Activated CD4-positive, alpha-beta memory T cell treated with anti-CD3 and anti-CD28 coated beads, Interleukin-2, amount 10 ng/mL, durations not matched to agents 7 days and 5 days (primary cell): Measurements from ENCODE around the gene DNAJC24. TPM values are rescaled to one million over a fixed set of nuclear protein-coding genes. Genes with fewer than 3 reads are reported as not detected.

Experiments used
- CTCF ChIA-PET: fragments of 350-600 bp; sonication (Branson Sonifier 250); formaldehyde crosslinking; loops from one replicate; lab custom pipeline; 2021; ENCODE audit warnings: antibody characterized with exemption, inconsistent platforms; lab: Charles Lee
- POLR2A ChIA-PET: fragments of 350-600 bp; sonication (Branson Sonifier 250); formaldehyde crosslinking; loops from one replicate; lab custom pipeline; 2021; ENCODE audit warnings: antibody characterized with exemption; lab: Charles Lee
- DNase-seq: peaks from one replicate; pipeline ENCODE4 v3.0.0-alpha.2; 2020
- H3K27ac Mint-ChIP-seq: one replicate; pipeline ENCODE4 v1.8.0; 2021; ENCODE audit warnings: mild to moderate bottlenecking, mixed read lengths
- H3K27me3 Mint-ChIP-seq: one replicate; pipeline ENCODE4 v1.8.0; 2021; ENCODE audit warnings: mixed read lengths
- H3K36me3 Mint-ChIP-seq: one replicate; pipeline ENCODE4 v1.8.0; 2021; ENCODE audit warnings: low read depth, mixed read lengths
- H3K4me1 Mint-ChIP-seq: one replicate; pipeline ENCODE4 v1.8.0; 2021; ENCODE audit warnings: mixed read lengths
- H3K4me3 Mint-ChIP-seq: one replicate; pipeline ENCODE4 v1.8.0; 2021; ENCODE audit warnings: mild to moderate bottlenecking, mixed read lengths
- H3K9me3 Mint-ChIP-seq: one replicate; pipeline ENCODE4 v1.8.0; 2021; ENCODE audit warnings: mixed read lengths
- total RNA-seq, 2 experiments: library from RNA; stranded (reverse); gene quantifications; one replicate each; pipeline ENCODE4 v1.2.3, GENCODE V29; 2021

The DNAJC24 gene
- total RNA-seq, 2 experiments from 2014 or later: 13.4 to 14.5 TPM

DNA sequence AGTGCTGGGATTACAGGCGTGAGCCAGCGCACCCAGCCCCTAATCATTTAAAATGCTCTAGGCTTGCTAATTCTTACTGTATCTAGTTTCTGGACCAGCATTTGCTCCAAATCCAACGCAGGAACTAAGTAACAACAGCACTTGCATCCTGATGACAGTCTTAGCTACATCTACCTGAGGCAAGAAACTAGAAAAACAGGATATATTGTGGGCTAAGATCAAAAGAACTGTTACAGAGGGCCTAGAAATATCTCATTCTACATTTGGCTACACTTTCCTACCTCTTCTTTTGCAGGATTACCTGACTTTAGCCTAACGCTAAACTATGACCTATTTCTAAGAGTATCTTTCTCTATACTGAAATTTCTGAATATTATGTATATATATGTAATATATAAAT lies 7.9 kb upstream of the DNAJC24 start:
- Mint-ChIP-seq H3K4me1 (peaks cover 10% of the 10 kb centered on the region), H3K27me3 (peaks cover 2% of the 10 kb centered on the region), H3K27ac (no peak overlapping the region), H3K9me3 (no peaks in the 10 kb centered on the region), H3K36me3 (no peaks in the 10 kb centered on the region), H3K4me3 (no peak overlapping the region)
- ChIA-PET CTCF (no interaction called here), POLR2A (no interaction called here)
- no peak for DNase-seq

- Mint-ChIP-seq H3K9me3 (no peaks in the 10 kb centered on the region), H3K4me3 (no peak overlapping the region), H3K27me3 (peaks cover 4% of the 10 kb centered on the region), H3K27ac (no peak overlapping the region), H3K4me1 (peaks cover 43% of the 10 kb centered on the region), H3K36me3 (peaks cover 3% of the 10 kb centered on the region)
- CTCF ChIA-PET: interaction anchor here (0.8 kb wide), 1 partner anchor 52 kb away, joined by 5 read pairs; no protein-coding TSS in a partner anchor
- POLR2A ChIA-PET: no interaction called here
- peak; percentile 34 for DNase-seq
Measured at GRCh38 chr11:31366795-31367194, 2.9 kb upstream of the DNAJC24 start.

- POLR2A ChIA-PET: no interaction called here
- CTCF ChIA-PET: interaction anchor here (1.3 kb wide), 1 partner anchor 22 kb away, joined by 4 read pairs; no protein-coding TSS in a partner anchor
- Mint-ChIP-seq H3K36me3 (peaks cover 14% of the 10 kb centered on the region), H3K27me3 (no peaks in the 10 kb centered on the region), H3K4me1 (peaks cover 8% of the 10 kb centered on the region), H3K4me3 (no peak overlapping the region), H3K27ac (no peak overlapping the region), H3K9me3 (no peaks in the 10 kb centered on the region)
- DNase-seq: no peak
Measured at GRCh38 chr11:31375879-31376278, 6.2 kb downstream of the DNAJC24 start.

DNA sequence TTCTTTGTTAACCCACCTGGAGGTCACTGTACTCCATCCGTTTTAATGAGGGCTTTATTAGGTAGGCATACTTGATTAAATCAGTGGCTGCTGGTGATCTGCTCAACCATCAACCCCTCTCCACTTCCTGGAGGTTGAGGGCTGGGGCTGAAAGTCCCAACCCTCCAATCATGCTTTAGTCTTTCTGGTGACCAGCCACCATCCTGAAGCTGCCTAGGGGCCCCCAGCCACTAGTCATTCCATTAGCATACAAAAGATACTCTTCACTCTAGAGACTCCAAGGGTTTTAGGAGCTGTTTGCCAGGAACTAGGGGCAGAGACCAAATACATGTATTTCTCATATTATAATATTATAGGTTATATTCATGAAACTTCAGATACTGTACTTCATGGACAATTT lies 13.5 kb downstream of the DNAJC24 start:
- Mint-ChIP-seq H3K27me3 (no peaks in the 10 kb centered on the region), H3K9me3 (peaks cover 3% of the 10 kb centered on the region), H3K4me3 (no peak overlapping the region), H3K4me1 (no peaks in the 10 kb centered on the region), H3K27ac (no peak overlapping the region), H3K36me3 (no peaks in the 10 kb centered on the region)
- ChIA-PET CTCF (no interaction called here), POLR2A (no interaction called here)
- DNase-seq: no peak

GRCh38 chr11:31387379-31387778 lies 17.7 kb downstream of the DNAJC24 start:
- CTCF ChIA-PET: no interaction called here
- peaks cover 3% of the 10 kb centered on the region for H3K9me3 Mint-ChIP-seq
- no peak overlapping the region for H3K4me3 Mint-ChIP-seq
- no peak overlapping the region for H3K27ac Mint-ChIP-seq
- H3K36me3 Mint-ChIP-seq: no peaks in the 10 kb centered on the region
- H3K27me3 Mint-ChIP-seq: no peaks in the 10 kb centered on the region
- peaks cover 2% of the 10 kb centered on the region for H3K4me1 Mint-ChIP-seq
- DNase-seq: no peak
- POLR2A ChIA-PET: no interaction called here

- POLR2A ChIA-PET: interaction anchor here (0.5 to 1.3 kb wide), 2 partner anchors 14 to 144 kb away, joined by 3 read pairs; no protein-coding TSS in a partner anchor
- DNase-seq: no peak
- H3K27me3 Mint-ChIP-seq: no peaks in the 10 kb centered on the region
- CTCF ChIA-PET: interaction anchor here (0.6 to 2.2 kb wide), 9 partner anchors 21 to 900 kb away, joined by 3 to 9 read pairs (median 3); no protein-coding TSS in a partner anchor
- no peak overlapping the region for H3K27ac Mint-ChIP-seq
- peaks cover 6% of the 10 kb centered on the region for H3K36me3 Mint-ChIP-seq
- H3K4me1 Mint-ChIP-seq: no peaks in the 10 kb centered on the region
- H3K4me3 Mint-ChIP-seq: no peak overlapping the region
- no peaks in the 10 kb centered on the region for H3K9me3 Mint-ChIP-seq
Measured at GRCh38 chr11:31397239-31397834, 27.7 kb downstream of the DNAJC24 start.

GRCh38 chr11:31404614-31405013 lies 35.0 kb downstream of the DNAJC24 start:
- no peaks in the 10 kb centered on the region for H3K9me3 Mint-ChIP-seq
- no peak for DNase-seq
- peaks cover 3% of the 10 kb centered on the region for H3K4me1 Mint-ChIP-seq
- POLR2A ChIA-PET: no interaction called here
- peaks cover 6% of the 10 kb centered on the region for H3K36me3 Mint-ChIP-seq
- H3K27ac Mint-ChIP-seq: no peak overlapping the region
- H3K4me3 Mint-ChIP-seq: no peak overlapping the region
- no peaks in the 10 kb centered on the region for H3K27me3 Mint-ChIP-seq
- CTCF ChIA-PET: interaction anchor here (1.2 to 1.4 kb wide), 2 partner anchors 35 to 553 kb away, joined by 3 to 4 read pairs; partner anchors contain the start of genes DCDC1 and DNAJC24

DNA sequence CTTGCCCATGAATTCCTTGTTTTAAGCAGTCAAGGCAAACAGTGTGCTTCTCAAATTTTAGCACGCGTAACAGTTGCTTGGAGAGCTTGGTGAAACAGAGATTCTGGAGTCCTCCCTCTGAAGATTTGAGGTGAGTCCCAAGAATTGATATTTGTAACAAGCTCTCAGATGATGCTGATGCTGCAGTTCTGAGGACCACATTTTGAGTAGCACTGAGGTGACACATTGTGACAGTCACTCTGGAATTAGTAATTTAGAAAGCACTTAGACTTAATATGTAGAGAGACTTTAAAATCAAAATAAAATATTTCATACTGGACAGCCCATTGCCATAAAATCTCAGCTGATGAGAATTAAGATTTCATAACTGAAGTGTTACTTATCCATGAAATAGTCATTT lies 38.5 kb downstream of the DNAJC24 start:
- H3K4me1 Mint-ChIP-seq: peaks cover 3% of the 10 kb centered on the region
- CTCF ChIA-PET: no interaction called here
- H3K4me3 Mint-ChIP-seq: no peak overlapping the region
- no peaks in the 10 kb centered on the region for H3K27me3 Mint-ChIP-seq
- DNase-seq: no peak
- POLR2A ChIA-PET: no interaction called here
- no peaks in the 10 kb centered on the region for H3K36me3 Mint-ChIP-seq
- no peaks in the 10 kb centered on the region for H3K9me3 Mint-ChIP-seq
- no peak overlapping the region for H3K27ac Mint-ChIP-seq

DNA sequence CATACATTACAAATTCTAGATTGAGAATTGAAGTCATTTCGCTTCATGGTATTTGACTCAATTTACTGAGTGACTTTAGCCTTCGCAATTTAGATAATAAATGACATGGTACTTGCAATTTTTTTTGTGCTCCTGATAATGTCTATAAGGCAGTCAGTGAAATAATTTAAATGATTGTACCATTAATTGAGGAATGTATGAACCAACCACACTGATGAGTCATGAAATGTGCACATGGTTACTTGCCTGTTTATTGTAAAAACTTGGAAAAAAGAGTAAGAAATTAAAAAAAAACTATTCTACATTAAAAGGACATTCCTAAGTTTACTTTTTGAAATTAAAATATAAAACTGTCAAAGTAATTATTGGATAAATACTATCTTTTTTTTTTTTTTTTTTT lies 43.3 kb downstream of the DNAJC24 start:
- Mint-ChIP-seq H3K36me3 (peaks cover 4% of the 10 kb centered on the region), H3K27ac (no peak overlapping the region), H3K4me1 (peaks cover 2% of the 10 kb centered on the region), H3K4me3 (no peak overlapping the region), H3K27me3 (no peaks in the 10 kb centered on the region), H3K9me3 (no peaks in the 10 kb centered on the region)
- ChIA-PET POLR2A (no interaction called here), CTCF (no interaction called here)
- no peak for DNase-seq

- ChIA-PET CTCF (no interaction called here), POLR2A (no interaction called here)
- H3K4me3 Mint-ChIP-seq: no peak overlapping the region
- H3K27ac Mint-ChIP-seq: no peak overlapping the region
- H3K36me3 Mint-ChIP-seq: peaks cover 4% of the 10 kb centered on the region
- H3K4me1 Mint-ChIP-seq: no peaks in the 10 kb centered on the region
- DNase-seq: no peak
- H3K9me3 Mint-ChIP-seq: no peaks in the 10 kb centered on the region
- H3K27me3 Mint-ChIP-seq: no peaks in the 10 kb centered on the region
Measured at GRCh38 chr11:31414338-31414737, 44.7 kb downstream of the DNAJC24 start.

DNA sequence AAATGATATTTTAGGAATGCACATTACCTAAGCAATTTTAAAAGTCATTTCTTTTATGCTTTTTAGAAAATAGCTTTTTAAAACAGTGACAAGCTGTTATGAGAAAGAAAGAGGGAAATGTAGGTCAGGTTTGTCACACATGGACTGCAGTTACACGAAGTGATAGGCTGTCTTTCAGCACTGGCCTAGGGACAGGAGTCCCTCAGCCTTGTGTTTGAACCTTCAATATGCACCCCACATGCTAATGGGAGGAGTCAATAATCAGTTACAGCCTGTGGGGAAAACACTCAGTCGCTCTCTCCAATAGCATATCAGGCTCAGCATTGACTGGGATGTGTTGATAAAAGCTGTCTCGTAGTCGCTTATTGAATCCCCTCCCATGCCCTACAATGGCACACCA lies 45.8 kb downstream of the DNAJC24 start:
- no peak overlapping the region for H3K27ac Mint-ChIP-seq
- H3K4me1 Mint-ChIP-seq: no peaks in the 10 kb centered on the region
- no peak for DNase-seq
- H3K9me3 Mint-ChIP-seq: no peaks in the 10 kb centered on the region
- H3K4me3 Mint-ChIP-seq: no peak overlapping the region
- CTCF ChIA-PET: no interaction called here
- peaks cover 4% of the 10 kb centered on the region for H3K36me3 Mint-ChIP-seq
- POLR2A ChIA-PET: no interaction called here
- H3K27me3 Mint-ChIP-seq: no peaks in the 10 kb centered on the region

DNA sequence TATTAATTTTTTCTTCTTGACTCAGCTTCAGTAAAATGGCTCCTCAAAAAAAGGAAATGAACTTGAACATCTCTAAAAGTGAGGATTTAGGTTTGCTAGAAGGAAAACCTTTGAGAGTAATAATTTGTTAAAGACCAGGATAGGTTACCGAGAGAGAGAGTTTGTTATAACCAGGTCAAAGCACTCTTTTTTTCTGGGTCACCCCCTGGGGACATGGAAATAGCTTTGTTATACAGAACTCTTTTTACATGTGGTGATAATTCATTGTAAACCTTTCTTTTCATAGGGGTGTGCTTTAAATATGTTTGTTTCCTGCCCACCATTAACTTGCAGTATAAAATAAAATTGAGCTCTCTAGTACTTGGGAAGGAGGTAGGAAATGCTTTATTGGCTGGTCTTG lies 47.7 kb downstream of the DNAJC24 start:
- POLR2A ChIA-PET: no interaction called here
- CTCF ChIA-PET: interaction anchor here (0.9 kb wide), 1 partner anchor 20 kb away, joined by 4 read pairs; no protein-coding TSS in a partner anchor
- Mint-ChIP-seq H3K9me3 (no peaks in the 10 kb centered on the region), H3K36me3 (peaks cover 4% of the 10 kb centered on the region), H3K4me3 (no peak overlapping the region), H3K27me3 (no peaks in the 10 kb centered on the region), H3K4me1 (no peaks in the 10 kb centered on the region), H3K27ac (no peak overlapping the region)
- no peak for DNase-seq

DNA sequence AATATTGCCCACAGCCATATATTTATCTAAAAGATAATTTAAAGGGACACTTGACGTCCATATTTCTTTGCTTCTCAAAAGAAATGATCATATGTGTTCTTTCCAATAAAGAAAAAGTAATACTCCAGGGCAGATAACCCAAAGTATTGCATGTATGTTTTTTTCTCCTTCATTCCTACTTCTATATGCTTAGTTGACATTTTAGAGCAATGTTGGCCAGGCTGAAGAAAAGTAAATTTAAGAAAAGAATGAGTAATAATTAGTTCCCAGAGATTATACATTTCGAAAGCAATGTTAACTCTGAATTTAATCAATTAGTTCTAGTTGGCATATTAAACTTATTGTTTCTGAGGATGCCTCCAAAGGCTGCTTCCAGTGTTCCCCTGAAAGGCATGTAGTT lies 48.2 kb downstream of the DNAJC24 start:
- no peak for DNase-seq
- CTCF ChIA-PET: interaction anchor here (0.9 kb wide), 1 partner anchor 21 kb away, joined by 4 read pairs; no protein-coding TSS in a partner anchor
- Mint-ChIP-seq H3K4me3 (no peak overlapping the region), H3K27ac (no peak overlapping the region), H3K36me3 (peaks cover 4% of the 10 kb centered on the region), H3K4me1 (no peaks in the 10 kb centered on the region), H3K9me3 (no peaks in the 10 kb centered on the region), H3K27me3 (no peaks in the 10 kb centered on the region)
- POLR2A ChIA-PET: no interaction called here

DNA sequence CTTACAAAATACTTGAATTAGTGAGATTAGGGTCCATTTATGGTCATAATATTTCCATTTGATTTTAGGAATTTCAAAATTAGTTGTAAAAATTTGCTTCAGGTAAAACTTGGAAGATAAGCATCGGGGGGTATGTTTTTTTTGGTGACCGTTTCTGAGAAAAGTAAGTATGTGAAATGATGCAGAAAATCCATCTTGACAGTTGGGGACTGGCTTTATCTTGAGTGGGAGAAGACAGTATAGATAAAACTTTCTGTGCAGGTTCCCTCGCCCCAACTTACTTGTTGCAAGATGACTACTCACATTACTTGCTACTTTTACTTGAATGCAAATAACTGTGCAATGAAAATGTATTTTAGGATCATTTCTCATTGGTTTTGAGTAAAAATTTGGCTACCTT lies 49.5 kb downstream of the DNAJC24 start:
- no peaks in the 10 kb centered on the region for H3K9me3 Mint-ChIP-seq
- no peak overlapping the region for H3K4me3 Mint-ChIP-seq
- no peak overlapping the region for H3K27ac Mint-ChIP-seq
- no peak for DNase-seq
- H3K4me1 Mint-ChIP-seq: no peaks in the 10 kb centered on the region
- peaks cover 4% of the 10 kb centered on the region for H3K36me3 Mint-ChIP-seq
- CTCF ChIA-PET: no interaction called here
- POLR2A ChIA-PET: no interaction called here
- H3K27me3 Mint-ChIP-seq: no peaks in the 10 kb centered on the region
